ENCODE data around the gene ZNF174. TPM values are rescaled to one million over a fixed set of nuclear protein-coding genes. Genes with fewer than 3 reads are reported as not detected.

ZNF174 gene
- total RNA-seq, 1 experiment from 2014 or later = 9.5 TPM

DNA sequence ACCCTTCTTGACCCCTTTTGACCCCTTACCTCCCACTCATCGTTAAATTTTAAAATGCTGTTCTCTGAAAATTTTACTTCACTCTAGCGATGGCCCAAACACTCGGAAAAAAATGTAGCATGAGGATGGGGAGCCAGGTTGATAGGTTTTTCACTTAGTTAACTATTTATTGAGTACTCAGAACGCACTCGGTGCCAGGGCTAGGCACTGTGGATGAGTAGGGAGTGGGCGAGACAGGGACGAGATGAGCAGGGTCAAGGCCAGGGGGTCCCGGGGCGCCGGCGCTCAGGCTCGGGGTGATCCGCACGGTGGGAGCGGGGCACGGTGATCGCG is 603 bp upstream of the ZNF174 start:
- H3K4me1 ChIP-seq (ENCODE audit: insufficient read depth, low read length) = no peaks in the 10 kb centered on the region
- CTCF ChIA-PET = no interaction called here
- H2AFZ ChIP-seq (ENCODE audit: low read length) = peak overlapping the region; percentile 95
- no peak for ATAC-seq
- no peak for DNase-seq
- H3K4me2 ChIP-seq (ENCODE audit: low read length) = peak overlapping the region; percentile 88
- H3K9me3 ChIP-seq (ENCODE audit: low read length) = no peaks in the 10 kb centered on the region
- intact Hi-C loops (cut with micrococcal nuclease) = loop anchor here (2.0 kb wide), 1 partner anchor 58 kb away; no protein-coding TSS in a partner anchor
- H3K36me3 ChIP-seq (ENCODE audit: low read depth, low read length) = peaks cover 37% of the 10 kb centered on the region
- no peaks in the 10 kb centered on the region for H3K9me2 ChIP-seq (replicated peaks; ENCODE audit: low read length)
- peak overlapping the region; percentile 8; the same call in 1 of the 2 replicates for H3K27ac ChIP-seq (ENCODE audit: low read length)
- POLR2A ChIA-PET (ENCODE audit: unreplicated experiment) = interaction anchor here (0.7 kb wide), 1 partner anchor 33 kb away, joined by 5 read pairs; no protein-coding TSS in a partner anchor
- TF ChIP-seq EZH2 (IDR thresholded peaks at IDR 0.05; ENCODE audit: low read length, unreplicated experiment) (no peak), EZH2phosphoT487 (IDR thresholded peaks at IDR 0.05; ENCODE audit: borderline replicate concordance, low read length) (no peak)
- TF ChIP-seq, protein P1, sequence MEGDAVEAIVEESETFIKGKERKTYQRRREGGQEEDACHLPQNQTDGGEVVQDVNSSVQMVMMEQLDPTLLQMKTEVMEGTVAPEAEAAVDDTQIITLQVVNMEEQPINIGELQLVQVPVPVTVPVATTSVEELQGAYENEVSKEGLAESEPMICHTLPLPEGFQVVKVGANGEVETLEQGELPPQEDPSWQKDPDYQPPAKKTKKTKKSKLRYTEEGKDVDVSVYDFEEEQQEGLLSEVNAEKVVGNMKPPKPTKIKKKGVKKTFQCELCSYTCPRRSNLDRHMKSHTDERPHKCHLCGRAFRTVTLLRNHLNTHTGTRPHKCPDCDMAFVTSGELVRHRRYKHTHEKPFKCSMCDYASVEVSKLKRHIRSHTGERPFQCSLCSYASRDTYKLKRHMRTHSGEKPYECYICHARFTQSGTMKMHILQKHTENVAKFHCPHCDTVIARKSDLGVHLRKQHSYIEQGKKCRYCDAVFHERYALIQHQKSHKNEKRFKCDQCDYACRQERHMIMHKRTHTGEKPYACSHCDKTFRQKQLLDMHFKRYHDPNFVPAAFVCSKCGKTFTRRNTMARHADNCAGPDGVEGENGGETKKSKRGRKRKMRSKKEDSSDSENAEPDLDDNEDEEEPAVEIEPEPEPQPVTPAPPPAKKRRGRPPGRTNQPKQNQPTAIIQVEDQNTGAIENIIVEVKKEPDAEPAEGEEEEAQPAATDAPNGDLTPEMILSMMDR (conservative IDR thresholded peaks at IDR 0.05; ENCODE audit: low read depth, low read length) = no peak
- no peaks in the 10 kb centered on the region for H3F3A ChIP-seq (ENCODE audit: low read length, unreplicated experiment)
- H3K4me3 ChIP-seq (ENCODE audit: low read length) = peak overlapping the region; percentile 99
- H3K9ac ChIP-seq (ENCODE audit: low read length) = peak overlapping the region; percentile 91
- no peaks in the 10 kb centered on the region for H4K20me1 ChIP-seq (ENCODE audit: low read length)
- no peaks in the 10 kb centered on the region for H3K27me3 ChIP-seq (ENCODE audit: low read length)
- H3K79me2 ChIP-seq (ENCODE audit: low read length) = peaks cover 28% of the 10 kb centered on the region
- BruUV-seq (replicated peaks) = TSS peak; percentile 75

DNA sequence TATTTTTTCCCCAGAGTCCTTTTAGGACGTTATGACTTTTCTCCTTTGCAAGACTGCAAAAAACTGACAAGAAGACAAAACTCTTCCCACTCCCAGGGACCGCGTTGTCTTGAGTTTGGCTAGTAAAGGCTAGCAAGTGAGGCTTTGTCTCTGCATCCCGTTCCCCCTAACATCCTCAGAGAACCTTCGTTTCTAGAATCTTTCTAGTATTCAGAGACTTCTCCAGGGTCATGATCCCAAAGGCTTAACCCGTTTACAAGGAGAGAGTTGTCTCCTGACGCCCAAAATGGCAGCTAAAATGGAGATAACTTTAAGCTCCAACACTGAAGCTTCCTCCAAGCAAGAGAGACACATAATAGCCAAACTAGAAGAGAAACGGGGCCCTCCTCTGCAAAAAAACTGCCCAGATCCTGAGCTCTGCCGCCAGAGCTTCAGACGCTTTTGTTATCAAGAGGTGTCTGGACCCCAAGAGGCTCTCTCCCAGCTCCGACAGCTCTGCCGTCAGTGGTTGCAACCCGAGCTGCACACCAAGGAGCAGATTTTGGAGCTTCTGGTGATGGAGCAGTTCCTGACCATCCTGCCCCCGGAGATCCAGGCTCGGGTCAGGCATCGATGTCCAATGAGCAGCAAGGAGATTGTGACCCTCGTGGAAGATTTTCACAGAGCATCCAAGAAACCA is 843 bp downstream of the ZNF174 start:
- peak overlapping the region; percentile 81 for H3K9ac ChIP-seq (ENCODE audit: low read length)
- H3K4me2 ChIP-seq (ENCODE audit: low read length) = peak overlapping the region; percentile 88
- peak overlapping the region; percentile 94 for H2AFZ ChIP-seq (ENCODE audit: low read length)
- ChIA-PET POLR2A (ENCODE audit: unreplicated experiment) (interaction anchor here (0.6 kb wide), 1 partner anchor 37 kb away, joined by 7 read pairs; no protein-coding TSS in a partner anchor), CTCF (no interaction called here)
- peak overlapping the region; percentile 99 for H3K4me3 ChIP-seq (ENCODE audit: low read length)
- no peaks in the 10 kb centered on the region for H3K9me2 ChIP-seq (replicated peaks; ENCODE audit: low read length)
- H3K27ac ChIP-seq (ENCODE audit: low read length) = no peak overlapping the region
- no peaks in the 10 kb centered on the region for H3F3A ChIP-seq (ENCODE audit: low read length, unreplicated experiment)
- no peak for ATAC-seq
- H3K79me2 ChIP-seq (ENCODE audit: low read length) = peaks cover 28% of the 10 kb centered on the region
- H4K20me1 ChIP-seq (ENCODE audit: low read length) = no peaks in the 10 kb centered on the region
- intact Hi-C loops (cut with micrococcal nuclease) = loop anchor here (1.0 to 2.0 kb wide), 2 partner anchors 57 to 119 kb away; partner anchors contain the start of gene ZNF263
- no peak for TF ChIP-seq EZH2phosphoT487 (IDR thresholded peaks at IDR 0.05; ENCODE audit: borderline replicate concordance, low read length)
- TF ChIP-seq, protein P1 (conservative IDR thresholded peaks at IDR 0.05; ENCODE audit: low read depth, low read length) = no peak
- no peak for TF ChIP-seq EZH2 (IDR thresholded peaks at IDR 0.05; ENCODE audit: low read length, unreplicated experiment)
- peak; percentile 7 for DNase-seq
- BruUV-seq (replicated peaks) = TSS peak; percentile 59
- peaks cover 47% of the 10 kb centered on the region for H3K36me3 ChIP-seq (ENCODE audit: low read depth, low read length)
- H3K4me1 ChIP-seq (ENCODE audit: insufficient read depth, low read length) = no peaks in the 10 kb centered on the region
- no peaks in the 10 kb centered on the region for H3K27me3 ChIP-seq (ENCODE audit: low read length)
- no peaks in the 10 kb centered on the region; the same call in 1 of the 2 replicates for H3K9me3 ChIP-seq (ENCODE audit: low read length)

DNA sequence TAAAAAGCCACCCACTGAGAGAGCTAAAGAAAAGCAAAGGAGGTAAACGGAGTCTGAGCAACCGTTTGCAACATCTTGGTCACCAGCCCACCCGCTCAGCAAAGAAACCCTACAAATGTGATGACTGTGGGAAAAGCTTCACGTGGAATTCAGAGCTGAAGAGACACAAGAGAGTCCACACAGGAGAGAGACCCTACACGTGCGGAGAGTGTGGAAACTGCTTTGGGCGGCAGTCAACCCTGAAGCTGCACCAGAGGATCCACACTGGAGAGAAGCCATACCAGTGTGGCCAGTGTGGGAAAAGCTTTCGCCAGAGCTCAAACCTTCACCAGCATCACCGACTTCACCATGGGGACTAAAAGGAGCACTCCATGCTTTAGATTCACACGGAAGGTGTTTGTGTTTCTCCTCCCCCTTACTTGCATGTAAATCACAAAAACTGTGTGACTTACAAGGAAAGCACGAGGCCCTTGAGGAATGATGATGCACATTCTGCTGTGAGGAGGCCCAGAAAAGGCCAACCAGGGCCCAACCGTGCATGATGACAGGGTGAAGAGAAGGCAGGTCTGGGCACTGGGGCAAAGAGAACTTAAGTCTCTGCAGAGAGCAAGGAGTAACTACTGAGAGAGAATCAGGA is 7.7 kb downstream of the ZNF174 start:
- Histone ChIP-seq H3K79me2 (ENCODE audit: low read length) (no peaks in the 10 kb centered on the region), H3K4me1 (ENCODE audit: insufficient read depth, low read length) (no peaks in the 10 kb centered on the region), H4K20me1 (ENCODE audit: low read length) (no peaks in the 10 kb centered on the region), H3K27ac (ENCODE audit: low read length) (no peak overlapping the region), H3K9ac (ENCODE audit: low read length) (no peak overlapping the region), H3K9me2 (replicated peaks; ENCODE audit: low read length) (no peaks in the 10 kb centered on the region), H3K4me2 (ENCODE audit: low read length) (no peak overlapping the region), H2AFZ (ENCODE audit: low read length) (no peak overlapping the region), H3K4me3 (ENCODE audit: low read length) (no peak overlapping the region), H3K36me3 (ENCODE audit: low read depth, low read length) (peaks cover 57% of the 10 kb centered on the region), H3K27me3 (ENCODE audit: low read length) (no peaks in the 10 kb centered on the region), H3F3A (ENCODE audit: low read length, unreplicated experiment) (no peaks in the 10 kb centered on the region), H3K9me3 (ENCODE audit: low read length) (peaks cover 15% of the 10 kb centered on the region)
- TF ChIP-seq, protein P1 (conservative IDR thresholded peaks at IDR 0.05; ENCODE audit: low read depth, low read length) = no peak
- TF ChIP-seq EZH2 (IDR thresholded peaks at IDR 0.05; ENCODE audit: low read length, unreplicated experiment) (no peak), EZH2phosphoT487 (IDR thresholded peaks at IDR 0.05; ENCODE audit: borderline replicate concordance, low read length) (no peak)
- DNase-seq (no peak), ATAC-seq (no peak)
- CTCF ChIA-PET = no interaction called here
- BruUV-seq (replicated peaks) = no TSS peak
- POLR2A ChIA-PET (ENCODE audit: unreplicated experiment) = no interaction called here
- intact Hi-C loops (cut with micrococcal nuclease) = no loop called here

Measured in PC-3 (cell line).